Esophagus (tissue), 2 donors: ENCODE measurements around the gene TM2D1. TPM values are rescaled to one million over a fixed set of nuclear protein-coding genes. Genes with fewer than 3 reads are reported as not detected.

Experiments
- H3K27ac ChIP-seq, 2 donors: one replicate each; pipeline ENCODE4 v1.5.1; 2013; ENCODE audit warnings: low read depth in 2 of 2, mild to moderate bottlenecking in 2 of 2, inconsistent platforms in 1 of 2, low read length in 1 of 2, moderate library complexity in 1 of 2
- H3K27me3 ChIP-seq, 2 donors: one replicate each; pipeline ENCODE4 v1.6.1; 2013; ENCODE audit warnings: low read length in 2 of 2, control low read depth in 1 of 2, mild to moderate bottlenecking in 1 of 2; ENCODE audit not compliant: insufficient read depth in 2 of 2, control insufficient read depth in 1 of 2
- H3K36me3 ChIP-seq, 2 donors: one replicate each; pipeline ENCODE4 v1.6.1; 2013; ENCODE audit warnings: low read length in 1 of 2; ENCODE audit not compliant: control insufficient read depth in 2 of 2, insufficient read depth in 2 of 2
- H3K4me1 ChIP-seq, 2 donors: one replicate each; pipeline ENCODE4 v1.6.1; 2013; ENCODE audit warnings: low read length in 1 of 2; ENCODE audit not compliant: control insufficient read depth in 2 of 2, insufficient read depth in 2 of 2
- H3K4me3 ChIP-seq, 2 donors: one replicate each; pipeline ENCODE4 v1.5.1; 2013; ENCODE audit warnings: low read length in 2 of 2, mild to moderate bottlenecking in 2 of 2, low read depth in 1 of 2, moderate library complexity in 1 of 2
- H3K9me3 ChIP-seq, 2 donors: one replicate each; pipeline ENCODE4 v1.6.1; 2013; ENCODE audit warnings: mild to moderate bottlenecking in 2 of 2, low read depth in 1 of 2, low read length in 1 of 2, moderate library complexity in 1 of 2; ENCODE audit not compliant: control insufficient read depth in 2 of 2, insufficient read depth in 1 of 2
- WGBS, 2 donors: extraction: QIAGEN DNeasy Blood & Tissue Kit; methylation state at CpG; one replicate each; pipeline ENCODE4 v1.1.7; 2013; 5-methylcytosine and 5-hydroxymethylcytosine counted together
- polyA plus RNA-seq, 2 donors: library from polyadenylated mRNA; stranded (reverse); fragments of 200-250 nt; gene quantifications; one replicate each; pipeline ENCODE4 v1.2.3, GENCODE V29; 2013
- donor health status: healthy with polysubstance abuse.
- donor health status: Bipolar disorder and iron deficiency.

TM2D1 gene
- 10 to 100 TPM in 1 of 2 donors, 1 to 10 TPM in 1; 7.6 to 17.4 TPM for polyA plus RNA-seq

DNA sequence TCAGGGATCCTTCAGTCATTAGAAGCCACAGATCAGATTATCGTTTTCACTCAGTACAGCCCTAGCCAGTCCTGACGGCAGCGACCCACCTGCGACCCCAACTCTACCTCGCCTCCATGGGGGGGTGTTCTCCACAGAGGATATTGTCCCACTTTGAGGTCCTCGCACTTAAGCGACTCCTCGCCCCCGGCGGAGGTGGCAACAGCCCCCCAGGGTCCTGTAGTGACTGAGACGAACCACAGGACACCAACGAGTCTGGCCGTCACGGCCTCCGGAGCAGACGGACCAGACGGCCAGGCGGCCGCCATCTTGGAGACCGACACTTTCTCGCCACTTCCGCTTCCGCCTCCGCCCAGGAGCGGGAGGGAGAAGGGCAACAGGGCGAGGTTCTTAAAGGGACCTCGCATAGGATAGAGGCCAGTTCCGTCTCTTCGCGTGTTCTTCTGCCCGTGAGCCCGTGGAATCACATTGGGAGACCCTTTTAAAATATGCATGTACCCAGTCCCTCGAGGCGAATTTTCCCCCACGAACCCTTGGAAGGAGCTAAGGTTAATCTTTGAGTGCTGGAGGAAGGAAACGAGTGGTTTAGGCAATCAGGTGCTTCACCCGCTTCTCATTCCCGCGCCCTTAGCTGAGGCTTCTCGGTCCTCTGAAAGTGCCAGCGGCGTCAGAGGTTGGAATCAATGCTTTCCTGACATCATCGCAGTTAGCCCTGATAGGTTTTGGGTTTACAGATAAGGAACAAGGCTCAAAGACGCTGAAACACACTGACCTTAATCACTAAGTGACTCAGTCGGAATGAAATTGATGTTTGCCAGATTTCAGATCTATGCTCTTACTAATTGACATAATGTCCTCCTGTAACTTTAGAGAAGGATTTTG is at the start of gene TM2D1:
TM2D1 (minus strand) TSS at position 329 of the 882 bp plus-strand sequence; CDS start at position 308, 21 bp downstream.
- Histone ChIP-seq H3K4me1 (peaks cover 0 to 3% of the 10 kb centered on the region in 2 donors), H3K27ac (peak within 1 kb of the TSS; percentile 84 to 94), H3K4me3 (peak within 1 kb of the TSS; percentile 83 to 96), H3K27me3 (no peaks in the 10 kb centered on the region), H3K9me3 (no peaks in the 10 kb centered on the region), H3K36me3 (no peaks in the 10 kb centered on the region)
- WGBS, 2 donors = 0% methylated on average over 45 of the region's 45 CpGs

DNA sequence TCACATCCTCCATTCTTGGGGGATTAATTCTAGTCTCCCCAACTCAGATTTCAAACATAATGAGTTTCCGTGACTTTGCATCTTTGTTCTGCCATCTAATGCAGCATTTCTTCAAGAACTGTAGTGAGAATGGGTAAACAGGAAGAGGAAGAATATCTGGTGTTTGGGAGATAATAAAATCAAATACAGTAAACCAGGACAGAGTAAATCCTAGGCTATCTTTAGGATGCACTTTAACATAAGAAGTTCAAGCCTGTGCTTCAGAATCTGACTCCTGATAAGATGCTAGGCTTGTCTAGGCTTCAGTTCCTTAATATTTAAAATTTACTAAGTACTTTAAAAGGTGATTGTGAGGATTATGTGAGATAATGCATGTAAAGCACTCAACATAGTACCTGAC is 45.2 kb upstream of the TM2D1 start:
- H3K9me3 ChIP-seq = no peaks in the 10 kb centered on the region
- no peaks in the 10 kb centered on the region for H3K4me1 ChIP-seq
- H3K27ac ChIP-seq = no peak overlapping the region
- H3K27me3 ChIP-seq = no peaks in the 10 kb centered on the region
- no peak overlapping the region for H3K4me3 ChIP-seq
- peaks cover 0 to 3% of the 10 kb centered on the region in 2 donors for H3K36me3 ChIP-seq
- 95 to 97% methylated on average over 1 of the region's 1 CpG for WGBS, 2 donors

DNA sequence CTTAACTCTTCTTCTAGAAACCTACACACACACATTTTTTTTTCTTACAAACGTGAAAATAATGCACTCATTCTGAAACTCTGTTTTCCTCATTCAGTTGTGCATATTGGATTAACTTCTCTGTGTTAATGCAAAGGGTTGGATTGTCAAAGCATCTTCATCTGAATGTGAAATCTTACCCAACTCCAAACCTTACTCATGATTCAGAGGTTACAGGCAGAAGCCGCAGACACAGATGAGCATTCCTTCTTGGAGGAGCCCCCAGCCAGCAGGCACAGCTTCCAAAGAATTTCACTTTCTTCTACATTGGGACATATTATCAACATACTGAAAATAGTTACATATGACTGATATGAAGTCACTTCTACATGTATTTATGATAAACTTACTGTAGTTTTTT is 33.0 kb upstream of the TM2D1 start:
- WGBS, 2 donors = 76 to 77% methylated on average over 2 of the region's 2 CpGs
- H3K27ac ChIP-seq = no peak overlapping the region

DNA sequence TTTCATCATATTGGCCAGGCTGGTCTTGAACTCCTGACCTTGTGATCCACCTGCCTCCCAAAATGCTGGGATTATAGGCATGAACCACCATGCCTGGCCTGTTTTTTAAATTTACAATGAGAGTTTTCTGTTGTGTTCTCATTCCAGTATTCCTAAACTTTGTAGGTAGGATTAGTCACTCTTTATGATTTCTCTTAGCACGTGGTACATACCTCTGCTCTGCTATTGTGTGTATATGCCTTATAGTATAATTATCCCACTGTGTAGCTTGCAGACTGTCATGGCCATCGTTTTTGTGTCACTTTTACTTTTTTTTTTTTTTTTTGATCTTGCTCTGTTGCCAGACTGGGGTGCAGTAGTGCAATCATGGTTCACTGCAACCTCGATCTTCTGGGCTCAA is 31.8 kb upstream of the TM2D1 start:
- Histone ChIP-seq H3K27me3 (no peaks in the 10 kb centered on the region), H3K36me3 (no peaks in the 10 kb centered on the region), H3K9me3 (no peaks in the 10 kb centered on the region), H3K27ac (no peak overlapping the region), H3K4me1 (no peaks in the 10 kb centered on the region), H3K4me3 (no peak overlapping the region)
- 69% methylated on average over 3 of the region's 3 CpGs for WGBS, 2 donors

More for the DNA sequence above, 33.0 kb upstream of the TM2D1 start:
- Histone ChIP-seq H3K27me3 (no peaks in the 10 kb centered on the region), H3K4me1 (no peaks in the 10 kb centered on the region), H3K9me3 (no peaks in the 10 kb centered on the region), H3K4me3 (no peak overlapping the region), H3K36me3 (no peaks in the 10 kb centered on the region)

DNA sequence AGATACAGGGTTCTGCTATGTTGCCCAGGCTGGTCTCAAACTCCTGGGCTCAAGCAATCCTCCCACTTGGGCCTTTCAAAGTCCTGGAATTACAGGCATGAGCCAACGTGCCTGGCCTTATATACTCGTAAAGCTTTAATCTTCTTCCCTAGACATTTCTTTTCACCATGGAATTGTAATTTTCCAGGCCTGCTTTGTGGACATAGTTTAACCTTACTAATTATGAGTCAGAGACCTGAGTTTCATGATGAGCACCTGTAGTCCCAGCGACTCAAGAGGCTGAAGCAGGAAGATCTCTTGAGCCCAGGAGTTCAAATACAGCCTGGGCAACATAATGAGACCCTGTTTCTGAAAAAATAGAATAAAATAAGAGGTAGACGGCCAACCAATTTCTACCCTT is 29.6 kb upstream of the TM2D1 start:
- H3K27me3 ChIP-seq = no peaks in the 10 kb centered on the region
- peak overlapping the region; percentile 22 to 65 for H3K27ac ChIP-seq
- H3K4me3 ChIP-seq = no peak overlapping the region
- H3K36me3 ChIP-seq = no peaks in the 10 kb centered on the region
- WGBS, 2 donors = 54 to 69% methylated on average over 4 of the region's 4 CpGs
- H3K9me3 ChIP-seq = no peaks in the 10 kb centered on the region
- no peaks in the 10 kb centered on the region for H3K4me1 ChIP-seq

DNA sequence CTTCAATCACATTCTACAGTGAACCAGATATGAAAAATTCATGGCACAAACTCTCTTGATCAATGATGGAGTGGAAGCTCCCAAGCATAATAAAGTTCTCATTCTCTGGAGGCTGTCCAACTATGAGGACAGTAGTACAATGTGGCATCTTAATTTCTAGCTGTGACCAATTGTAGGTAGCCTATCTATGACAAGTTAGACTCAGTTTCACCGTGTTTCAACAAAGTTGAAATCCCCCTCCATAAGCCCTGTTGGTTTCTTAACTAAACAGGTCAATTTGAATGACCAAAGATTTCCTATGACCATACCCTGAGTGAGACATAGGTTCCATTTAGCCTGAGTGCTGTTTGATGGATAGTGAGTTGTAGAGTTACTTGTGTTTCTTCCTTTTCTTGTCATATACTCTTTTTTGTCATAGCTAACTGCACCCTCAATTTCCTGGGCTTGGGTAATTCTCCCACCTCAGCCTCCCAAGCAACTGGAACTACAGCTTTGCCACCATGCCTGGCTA is 29.1 kb upstream of the TM2D1 start:
- no peaks in the 10 kb centered on the region for H3K36me3 ChIP-seq
- no peaks in the 10 kb centered on the region for H3K4me1 ChIP-seq
- 78 to 91% methylated on average over 1 of the region's 1 CpG for WGBS, 2 donors
- H3K9me3 ChIP-seq = no peaks in the 10 kb centered on the region
- peak overlapping the region in 1 of 2 donors; percentile 22 for H3K27ac ChIP-seq
- no peaks in the 10 kb centered on the region for H3K27me3 ChIP-seq
- no peak overlapping the region for H3K4me3 ChIP-seq

DNA sequence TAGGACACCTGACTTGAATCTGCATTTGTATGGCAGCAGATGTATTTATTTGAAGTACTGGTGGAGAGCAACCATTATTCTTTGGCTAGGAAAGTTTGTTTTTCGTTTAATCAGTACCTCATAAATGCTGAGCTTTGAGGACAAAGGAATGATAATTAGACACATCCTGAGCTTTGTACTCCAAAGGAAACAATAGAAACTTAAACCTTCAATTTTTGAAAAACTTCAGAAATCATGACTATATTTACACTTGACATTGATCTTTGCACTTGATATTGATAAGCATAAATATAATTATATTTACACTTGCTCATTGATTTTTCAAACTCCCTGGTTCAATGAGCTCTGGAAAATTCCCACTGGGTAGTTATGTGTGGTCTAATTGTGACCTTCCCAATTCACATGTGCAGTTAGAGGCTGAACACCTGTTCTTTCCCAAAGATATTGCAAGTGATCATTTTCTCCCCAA is 28.0 kb upstream of the TM2D1 start:
- 39 to 48% methylated on average over 1 of the region's 1 CpG for WGBS, 2 donors
- H3K27ac ChIP-seq = no peak overlapping the region
- no peak overlapping the region for H3K4me3 ChIP-seq
- no peaks in the 10 kb centered on the region for H3K9me3 ChIP-seq
- no peaks in the 10 kb centered on the region for H3K27me3 ChIP-seq
- H3K36me3 ChIP-seq = no peaks in the 10 kb centered on the region
- H3K4me1 ChIP-seq = no peaks in the 10 kb centered on the region

DNA sequence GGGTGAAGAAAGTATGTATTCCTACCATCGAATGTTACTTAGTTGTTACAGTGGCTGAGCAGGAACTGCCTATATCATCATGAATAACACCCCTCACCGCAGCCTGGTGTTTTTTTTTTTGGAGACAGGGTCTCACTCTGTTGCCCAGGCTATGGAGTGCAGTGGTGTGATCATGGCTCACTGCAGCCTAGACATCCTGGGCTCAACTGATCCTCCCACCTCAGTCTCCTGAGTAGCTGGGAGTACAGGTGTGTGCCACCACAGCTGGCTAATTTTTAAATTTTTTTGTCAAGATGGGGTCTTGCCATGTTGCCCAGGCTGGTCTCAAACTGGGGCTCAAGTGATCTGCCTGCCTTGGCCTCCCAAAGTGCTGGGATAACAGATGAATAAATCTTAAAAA is 24.6 kb upstream of the TM2D1 start:
- Histone ChIP-seq H3K4me3 (no peak overlapping the region), H3K4me1 (peaks cover 0 to 2% of the 10 kb centered on the region in 2 donors), H3K36me3 (no peaks in the 10 kb centered on the region), H3K27ac (no peak overlapping the region), H3K27me3 (no peaks in the 10 kb centered on the region), H3K9me3 (no peaks in the 10 kb centered on the region)
- WGBS, 2 donors = 95 to 98% methylated on average over 2 of the region's 2 CpGs

DNA sequence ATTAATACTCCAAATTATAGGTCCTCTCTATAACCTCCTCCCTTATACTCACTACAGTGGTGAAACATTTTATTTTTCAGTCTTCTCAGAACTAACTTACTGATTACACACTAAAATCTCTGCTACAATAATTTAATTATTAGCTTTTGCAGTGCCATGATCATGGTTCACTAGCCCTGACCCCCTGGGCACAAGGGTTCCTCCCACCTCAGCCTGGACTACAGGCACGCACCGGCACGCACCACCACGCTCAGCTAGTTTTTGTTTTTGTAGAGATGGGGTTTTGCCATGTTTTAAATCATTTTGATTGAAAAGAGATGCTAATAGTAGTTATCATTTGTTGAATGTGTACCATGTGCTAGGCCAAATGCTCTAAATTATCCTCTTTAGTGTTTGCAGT is 23.6 kb upstream of the TM2D1 start:
- no peaks in the 10 kb centered on the region for H3K9me3 ChIP-seq
- no peaks in the 10 kb centered on the region for H3K27me3 ChIP-seq
- H3K36me3 ChIP-seq = no peaks in the 10 kb centered on the region
- no peak overlapping the region for H3K4me3 ChIP-seq
- no peak overlapping the region for H3K27ac ChIP-seq
- WGBS, 2 donors = 93% methylated on average over 4 of the region's 4 CpGs
- H3K4me1 ChIP-seq = peaks cover 2 to 3% of the 10 kb centered on the region in 2 donors
